Glutamatergic neuron (in vitro differentiated cells): ENCODE results near the gene CEP104. TPM values are rescaled to one million over a fixed set of nuclear protein-coding genes. Genes with fewer than 3 reads are reported as not detected.

Experiments
- DNase-seq: peaks from one replicate; pipeline ENCODE4 v3.0.0; 2022
- H3K27ac Mint-ChIP-seq: one replicate; pipeline ENCODE4 v1.8.0; 2020; ENCODE audit warnings: mild to moderate bottlenecking, mixed read lengths, inconsistent platforms; ENCODE audit not compliant: unreplicated experiment
- H3K27me3 Mint-ChIP-seq: one replicate; pipeline ENCODE4 v1.8.0; 2020; ENCODE audit warnings: mild to moderate bottlenecking, moderate library complexity, mixed read lengths, inconsistent platforms; ENCODE audit not compliant: unreplicated experiment
- H3K36me3 Mint-ChIP-seq: one replicate; pipeline ENCODE4 v1.8.0; 2020; ENCODE audit warnings: mild to moderate bottlenecking, mixed read lengths, inconsistent platforms; ENCODE audit not compliant: unreplicated experiment
- H3K4me1 Mint-ChIP-seq: one replicate; pipeline ENCODE4 v1.8.0; 2020; ENCODE audit warnings: mild to moderate bottlenecking, low read depth, mixed read lengths, inconsistent platforms; ENCODE audit not compliant: unreplicated experiment
- H3K4me3 Mint-ChIP-seq: one replicate; pipeline ENCODE4 v1.8.0; 2020; ENCODE audit warnings: mild to moderate bottlenecking, mixed read lengths, inconsistent platforms; ENCODE audit not compliant: unreplicated experiment
- H3K9me3 Mint-ChIP-seq: one replicate; pipeline ENCODE4 v1.8.0; 2020; ENCODE audit warnings: mild to moderate bottlenecking, moderate library complexity, mixed read lengths, inconsistent platforms; ENCODE audit not compliant: unreplicated experiment
- total RNA-seq: library from RNA; stranded (reverse); fragmentation: NEBNext Ultra II Directional; extraction: Animal tissue kit (Norgen Biotek cat#: 25700); gene quantifications from one replicate; pipeline ENCODE4 v1.2.1, GENCODE V29; 2021; ENCODE audit not compliant: unreplicated experiment
- TF ChIP-seq, protein P1 (sequence below): fragments of 200-600 bp; sonication (generic); IDR thresholded peaks from one replicate; pipeline ENCODE4 v1.5.0; 2021; ENCODE audit not compliant: partially characterized antibody, unreplicated experiment

Gene CEP104
- total RNA-seq, 1 donor from 2014 or later, result 102 TPM

DNA sequence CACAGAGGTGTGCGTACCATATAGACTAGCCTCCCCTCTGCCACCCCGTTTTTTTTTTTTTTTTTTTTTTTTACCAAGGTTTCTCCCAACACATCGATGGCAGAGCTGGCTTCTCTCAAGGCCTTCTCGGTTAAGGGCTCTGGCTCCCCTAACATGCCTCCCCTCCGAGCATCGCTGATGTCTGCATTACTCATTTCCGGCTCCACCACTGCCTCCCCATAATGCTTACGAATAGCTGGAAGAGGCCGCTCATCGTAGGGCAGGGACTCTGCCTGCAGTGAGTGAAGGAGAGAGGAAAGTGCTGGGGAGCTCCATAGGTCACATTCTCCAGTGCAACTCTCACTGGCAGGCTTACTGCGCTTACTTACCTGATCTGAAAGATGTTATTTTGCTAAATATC, 20.6 kb downstream of the CEP104 start:
- TF ChIP-seq, protein P1, sequence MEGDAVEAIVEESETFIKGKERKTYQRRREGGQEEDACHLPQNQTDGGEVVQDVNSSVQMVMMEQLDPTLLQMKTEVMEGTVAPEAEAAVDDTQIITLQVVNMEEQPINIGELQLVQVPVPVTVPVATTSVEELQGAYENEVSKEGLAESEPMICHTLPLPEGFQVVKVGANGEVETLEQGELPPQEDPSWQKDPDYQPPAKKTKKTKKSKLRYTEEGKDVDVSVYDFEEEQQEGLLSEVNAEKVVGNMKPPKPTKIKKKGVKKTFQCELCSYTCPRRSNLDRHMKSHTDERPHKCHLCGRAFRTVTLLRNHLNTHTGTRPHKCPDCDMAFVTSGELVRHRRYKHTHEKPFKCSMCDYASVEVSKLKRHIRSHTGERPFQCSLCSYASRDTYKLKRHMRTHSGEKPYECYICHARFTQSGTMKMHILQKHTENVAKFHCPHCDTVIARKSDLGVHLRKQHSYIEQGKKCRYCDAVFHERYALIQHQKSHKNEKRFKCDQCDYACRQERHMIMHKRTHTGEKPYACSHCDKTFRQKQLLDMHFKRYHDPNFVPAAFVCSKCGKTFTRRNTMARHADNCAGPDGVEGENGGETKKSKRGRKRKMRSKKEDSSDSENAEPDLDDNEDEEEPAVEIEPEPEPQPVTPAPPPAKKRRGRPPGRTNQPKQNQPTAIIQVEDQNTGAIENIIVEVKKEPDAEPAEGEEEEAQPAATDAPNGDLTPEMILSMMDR, result no peak
- peaks cover 4% of the 10 kb centered on the region for H3K9me3 Mint-ChIP-seq
- H3K36me3 Mint-ChIP-seq, result peaks cover 34% of the 10 kb centered on the region
- no peak for DNase-seq
- H3K4me1 Mint-ChIP-seq, result peaks cover 2% of the 10 kb centered on the region
- H3K27me3 Mint-ChIP-seq, result peaks cover under 1% of the 10 kb centered on the region
- no peak overlapping the region for H3K27ac Mint-ChIP-seq
- H3K4me3 Mint-ChIP-seq, result no peak overlapping the region

DNA sequence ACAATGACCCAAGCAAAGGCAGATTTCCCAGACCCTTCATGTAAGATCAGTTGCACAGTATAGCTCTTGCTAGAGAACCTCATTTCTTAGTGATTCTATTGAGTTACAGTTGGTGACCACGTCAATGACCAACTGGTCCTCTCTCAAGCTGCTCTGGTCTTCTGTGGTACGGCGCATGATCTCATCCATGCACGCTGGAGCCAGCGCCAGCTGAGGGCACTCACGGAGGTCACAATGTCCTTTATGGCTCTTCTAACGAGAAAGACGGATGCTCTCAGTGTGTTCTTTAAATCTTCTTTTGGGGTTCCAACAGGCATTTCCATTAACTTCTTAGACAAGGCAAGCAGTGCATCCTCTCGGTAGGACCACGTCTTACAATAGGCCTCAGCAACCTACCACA, 22.3 kb downstream of the CEP104 start:
- Mint-ChIP-seq H3K27me3 (no peaks in the 10 kb centered on the region), H3K9me3 (peaks cover 2% of the 10 kb centered on the region), H3K4me1 (peaks cover 2% of the 10 kb centered on the region), H3K36me3 (peaks cover 33% of the 10 kb centered on the region), H3K27ac (no peak overlapping the region), H3K4me3 (no peak overlapping the region)
- TF ChIP-seq, protein P1, result no peak
- DNase-seq, result no peak

DNA sequence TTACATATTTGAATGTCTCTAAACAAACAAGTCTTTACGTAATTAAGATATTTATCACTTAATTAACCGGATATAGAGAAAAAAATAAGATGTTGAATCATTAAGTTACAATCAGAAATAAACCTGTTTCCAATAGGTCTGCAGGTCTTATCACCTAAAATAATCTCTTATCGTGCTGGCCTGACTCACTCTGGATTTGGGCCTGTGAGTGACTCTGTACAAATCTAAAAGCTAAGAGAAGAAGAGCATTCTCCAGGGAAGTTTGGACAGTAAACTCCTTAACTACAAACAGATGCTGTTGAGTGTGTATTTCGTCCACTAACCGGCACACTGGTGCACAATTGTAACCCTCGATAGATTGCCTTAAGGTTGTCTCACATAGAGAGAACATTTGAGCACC, 25.3 kb downstream of the CEP104 start:
- peaks cover 12% of the 10 kb centered on the region for H3K36me3 Mint-ChIP-seq
- H3K4me1 Mint-ChIP-seq, result peaks cover 8% of the 10 kb centered on the region
- no peak for DNase-seq
- TF ChIP-seq, protein P1, result no peak
- H3K27me3 Mint-ChIP-seq, result no peaks in the 10 kb centered on the region
- H3K4me3 Mint-ChIP-seq, result no peak overlapping the region
- peaks cover 3% of the 10 kb centered on the region for H3K9me3 Mint-ChIP-seq
- no peak overlapping the region for H3K27ac Mint-ChIP-seq

DNA sequence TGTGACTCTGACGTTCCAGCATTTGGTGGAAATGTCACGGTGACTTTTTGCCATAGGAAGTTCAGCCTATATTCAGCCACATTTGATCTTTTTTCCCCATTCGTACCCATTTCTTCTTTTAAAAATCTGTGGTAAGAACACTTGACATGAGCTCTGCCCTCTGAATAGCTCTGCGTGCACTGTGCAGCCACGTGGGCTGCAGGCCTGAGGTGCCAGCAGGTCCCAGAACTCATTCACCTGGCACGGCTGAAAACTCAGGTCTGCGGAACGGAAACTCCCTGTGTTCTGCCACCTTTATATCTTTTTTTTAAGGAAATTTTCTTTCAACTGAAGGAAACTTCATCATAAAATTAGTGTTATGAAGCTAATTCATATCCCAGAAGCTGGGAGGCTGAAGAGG, 28.6 kb downstream of the CEP104 start:
- TF ChIP-seq, protein P1, result no peak
- Mint-ChIP-seq H3K9me3 (peaks cover 9% of the 10 kb centered on the region), H3K27ac (peak overlapping the region; percentile 82), H3K36me3 (peaks cover 9% of the 10 kb centered on the region), H3K4me1 (peaks cover 22% of the 10 kb centered on the region), H3K4me3 (no peak overlapping the region), H3K27me3 (peaks cover 4% of the 10 kb centered on the region)
- no peak for DNase-seq

DNA sequence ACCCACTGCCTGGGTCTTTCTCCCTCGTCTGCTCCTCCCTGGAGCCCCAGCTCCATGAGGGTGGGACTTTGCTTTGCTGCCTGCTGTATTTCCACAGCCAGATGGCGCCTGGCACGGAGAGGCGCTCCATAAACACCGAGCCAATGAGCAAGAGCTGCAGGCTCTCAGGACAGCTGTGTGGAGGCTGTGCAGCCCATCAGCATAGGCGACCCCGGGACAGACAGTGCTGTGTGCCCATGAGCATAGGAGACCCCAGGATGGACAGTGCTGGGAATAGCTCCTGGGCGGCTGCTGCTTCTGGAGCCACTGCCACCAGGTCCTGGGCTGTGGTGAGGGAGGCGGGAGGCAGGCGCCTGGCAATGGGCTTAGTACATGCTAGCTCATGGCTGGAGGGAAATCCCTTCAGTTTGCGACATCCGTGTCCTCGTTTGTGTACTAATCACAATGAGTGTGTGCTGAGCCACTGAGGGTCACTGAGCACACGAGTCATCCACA, 29.2 kb downstream of the CEP104 start:
- Mint-ChIP-seq H3K27ac (peak overlapping the region; percentile 82), H3K27me3 (peaks cover 4% of the 10 kb centered on the region), H3K4me3 (no peak overlapping the region), H3K4me1 (peaks cover 24% of the 10 kb centered on the region), H3K36me3 (peaks cover 9% of the 10 kb centered on the region), H3K9me3 (peaks cover 9% of the 10 kb centered on the region)
- DNase-seq, result peak; percentile 53
- TF ChIP-seq, protein P1, result no peak
